GM19351 (cell line): Measurements from ENCODE around the gene LPIN3.
"Not testable (repeated sequence)": the region's sequence is repeated elsewhere in the genome, so short reads cannot be mapped to it uniquely, and the experiment has no call there.

Experiments
- ATAC-seq: cut with Tn5 transposase; IDR thresholded peaks from one replicate; pipeline ENCODE4 v1.9.1; 2021; ENCODE audit warnings: mild to moderate bottlenecking, moderate library complexity; ENCODE audit not compliant: unreplicated experiment

Gene LPIN3, protein sequence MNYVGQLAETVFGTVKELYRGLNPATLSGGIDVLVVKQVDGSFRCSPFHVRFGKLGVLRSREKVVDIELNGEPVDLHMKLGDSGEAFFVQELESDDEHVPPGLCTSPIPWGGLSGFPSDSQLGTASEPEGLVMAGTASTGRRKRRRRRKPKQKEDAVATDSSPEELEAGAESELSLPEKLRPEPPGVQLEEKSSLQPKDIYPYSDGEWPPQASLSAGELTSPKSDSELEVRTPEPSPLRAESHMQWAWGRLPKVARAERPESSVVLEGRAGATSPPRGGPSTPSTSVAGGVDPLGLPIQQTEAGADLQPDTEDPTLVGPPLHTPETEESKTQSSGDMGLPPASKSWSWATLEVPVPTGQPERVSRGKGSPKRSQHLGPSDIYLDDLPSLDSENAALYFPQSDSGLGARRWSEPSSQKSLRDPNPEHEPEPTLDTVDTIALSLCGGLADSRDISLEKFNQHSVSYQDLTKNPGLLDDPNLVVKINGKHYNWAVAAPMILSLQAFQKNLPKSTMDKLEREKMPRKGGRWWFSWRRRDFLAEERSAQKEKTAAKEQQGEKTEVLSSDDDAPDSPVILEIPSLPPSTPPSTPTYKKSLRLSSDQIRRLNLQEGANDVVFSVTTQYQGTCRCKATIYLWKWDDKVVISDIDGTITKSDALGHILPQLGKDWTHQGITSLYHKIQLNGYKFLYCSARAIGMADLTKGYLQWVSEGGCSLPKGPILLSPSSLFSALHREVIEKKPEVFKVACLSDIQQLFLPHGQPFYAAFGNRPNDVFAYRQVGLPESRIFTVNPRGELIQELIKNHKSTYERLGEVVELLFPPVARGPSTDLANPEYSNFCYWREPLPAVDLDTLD

DNA sequence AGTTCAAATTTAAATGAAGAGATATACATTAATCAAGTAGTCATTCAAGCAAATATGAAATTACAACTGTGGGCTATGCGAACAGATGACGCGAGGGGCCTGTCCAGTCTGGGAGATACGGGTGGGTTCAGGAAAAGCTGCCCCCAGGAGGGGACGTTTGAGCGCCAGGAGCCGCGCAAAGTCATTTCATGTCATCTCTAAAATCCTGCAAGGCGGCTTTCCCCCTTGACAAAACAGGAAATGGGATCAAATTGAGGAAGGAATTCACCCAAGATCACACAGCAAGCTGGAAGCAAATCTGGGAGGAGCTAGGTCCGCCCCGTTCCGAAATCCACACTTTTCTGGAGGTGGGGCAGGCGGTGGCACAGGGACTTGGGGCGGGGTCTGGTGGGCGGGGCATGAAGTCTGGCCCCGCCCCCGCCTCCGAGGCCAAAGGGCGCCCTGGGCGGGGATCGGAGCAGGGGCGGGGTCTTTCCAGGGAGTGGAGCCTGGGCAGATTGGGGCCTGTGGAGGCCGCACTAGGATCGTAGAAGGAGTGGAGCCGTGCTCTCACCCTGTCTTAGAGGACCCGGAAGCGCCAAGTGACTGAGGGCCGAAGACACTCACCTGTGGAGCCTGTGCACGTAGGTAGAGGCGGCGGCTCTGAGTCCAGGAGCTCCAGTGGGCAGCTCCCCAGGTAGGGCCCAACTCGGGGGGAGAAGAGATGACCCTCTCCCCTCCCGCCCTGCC is at the start of gene LPIN3:
Gene LPIN3, plus strand, starts transcription at position 495 of the 729 bp plus-strand sequence. CDS start 4,983 bp downstream, outside the sequence.
- peak; percentile 61 for ATAC-seq

DNA sequence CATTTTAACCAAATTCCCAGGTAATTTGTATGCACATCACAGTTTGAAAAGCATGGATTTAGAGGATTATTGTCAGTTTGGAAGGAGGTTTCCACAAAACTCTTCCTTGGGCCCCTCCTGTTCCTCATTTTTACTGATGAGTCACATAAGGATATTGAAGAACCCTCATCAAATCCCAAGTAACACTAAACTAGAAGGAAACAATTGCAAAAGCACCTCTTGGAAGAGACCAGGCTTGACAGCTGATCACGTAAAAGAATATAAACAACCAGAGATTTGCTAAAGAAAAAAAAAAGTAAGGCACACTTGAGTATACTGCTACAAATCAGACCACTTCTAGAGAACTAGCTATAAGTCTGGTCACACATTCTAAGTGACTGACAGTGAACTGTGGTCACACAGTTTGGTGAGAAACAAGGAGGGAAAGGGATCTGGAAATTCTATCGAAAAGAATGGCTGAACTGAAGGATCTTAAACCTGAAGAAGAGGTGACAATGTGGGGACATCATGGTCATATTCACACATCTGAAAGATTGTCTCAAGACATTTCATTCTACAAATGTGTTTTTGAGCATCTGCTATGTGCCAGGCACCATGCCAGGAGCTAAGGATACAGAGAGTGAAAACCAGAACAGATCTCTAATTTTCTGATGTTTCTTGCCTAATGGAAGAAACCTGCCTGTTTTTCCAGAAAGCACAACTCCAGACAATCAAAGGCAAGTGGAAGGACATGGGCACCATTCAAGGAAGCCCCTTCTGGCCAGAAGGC is 47.2 kb upstream of the LPIN3 start:
- ATAC-seq, result no peak

DNA sequence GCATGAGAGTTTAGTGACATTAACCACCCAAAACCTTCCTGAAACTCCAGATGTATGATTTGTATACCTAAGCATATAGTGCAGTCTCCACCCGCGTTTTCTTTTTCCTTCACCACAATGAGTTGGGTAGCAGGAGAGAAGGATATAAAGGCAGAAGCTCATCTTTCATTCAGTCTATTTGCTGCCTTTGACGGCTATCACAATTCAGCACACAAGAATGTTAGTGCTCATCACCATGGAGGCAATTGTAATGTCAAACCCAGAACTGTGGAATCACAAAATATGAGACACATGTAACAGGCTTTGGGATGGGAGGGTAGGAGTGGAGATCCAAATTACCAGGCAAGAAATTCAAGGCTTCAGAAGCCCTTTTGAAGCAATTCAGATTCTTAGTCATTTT is 40.7 kb upstream of the LPIN3 start:
- ATAC-seq, result no peak

DNA sequence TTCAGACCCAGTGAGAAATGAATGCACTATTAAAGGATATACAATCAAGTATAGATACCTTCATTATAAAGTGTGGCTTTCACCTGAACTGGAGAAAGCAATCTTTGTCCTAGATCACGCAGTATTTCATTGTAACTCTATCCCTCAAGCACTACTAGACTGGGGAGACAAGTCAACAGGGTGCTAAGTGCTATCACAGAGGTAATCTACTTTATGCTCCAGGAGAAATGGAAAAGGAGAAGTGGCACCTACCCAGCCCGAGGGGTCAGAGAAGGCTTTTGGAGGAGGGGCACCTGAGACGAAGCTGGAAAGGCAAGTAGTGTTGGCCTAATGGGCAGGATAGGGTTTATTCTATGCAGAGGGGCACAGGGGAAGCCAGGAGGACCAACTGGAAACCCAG is 40.2 kb upstream of the LPIN3 start:
- ATAC-seq, result no peak

DNA sequence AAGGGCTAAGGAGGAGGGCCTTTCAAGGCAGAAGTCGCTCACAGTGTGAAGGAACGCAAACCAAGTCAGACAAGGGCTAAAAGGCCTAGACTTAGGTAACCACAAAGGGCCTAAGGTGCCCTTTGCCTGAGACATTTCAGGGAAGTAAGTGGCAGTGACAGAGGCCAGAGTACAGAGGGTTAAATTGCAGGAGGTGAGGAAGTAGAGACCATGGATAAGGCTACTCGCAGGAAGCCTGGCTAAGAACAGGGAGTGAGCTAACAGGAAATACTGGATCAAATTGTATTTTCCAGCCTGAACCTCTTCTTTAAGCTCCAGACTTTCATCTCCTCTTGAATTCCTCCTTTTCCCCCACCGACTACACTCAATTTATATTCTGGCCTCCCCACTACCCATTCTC is 39.7 kb upstream of the LPIN3 start:
- no peak for ATAC-seq

DNA sequence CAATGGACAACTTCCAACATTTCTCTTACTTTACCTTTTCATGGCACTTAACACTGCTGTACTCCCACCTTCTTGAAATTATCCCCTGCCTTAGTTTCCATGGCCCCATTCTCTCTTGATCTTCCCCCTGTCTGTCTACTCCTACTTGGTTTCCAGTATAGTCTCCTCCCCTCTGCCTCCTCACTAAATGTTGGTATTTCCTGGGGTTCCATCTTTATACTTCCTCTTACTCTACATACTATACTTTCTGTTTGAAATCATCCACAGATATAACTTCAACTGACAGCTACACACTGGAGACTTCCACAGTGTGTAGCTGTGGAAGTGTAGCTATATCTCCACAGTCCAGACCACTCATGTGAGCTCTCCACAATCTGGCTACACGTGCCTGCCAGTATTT is 36.6 kb upstream of the LPIN3 start:
- ATAC-seq, result no peak

DNA sequence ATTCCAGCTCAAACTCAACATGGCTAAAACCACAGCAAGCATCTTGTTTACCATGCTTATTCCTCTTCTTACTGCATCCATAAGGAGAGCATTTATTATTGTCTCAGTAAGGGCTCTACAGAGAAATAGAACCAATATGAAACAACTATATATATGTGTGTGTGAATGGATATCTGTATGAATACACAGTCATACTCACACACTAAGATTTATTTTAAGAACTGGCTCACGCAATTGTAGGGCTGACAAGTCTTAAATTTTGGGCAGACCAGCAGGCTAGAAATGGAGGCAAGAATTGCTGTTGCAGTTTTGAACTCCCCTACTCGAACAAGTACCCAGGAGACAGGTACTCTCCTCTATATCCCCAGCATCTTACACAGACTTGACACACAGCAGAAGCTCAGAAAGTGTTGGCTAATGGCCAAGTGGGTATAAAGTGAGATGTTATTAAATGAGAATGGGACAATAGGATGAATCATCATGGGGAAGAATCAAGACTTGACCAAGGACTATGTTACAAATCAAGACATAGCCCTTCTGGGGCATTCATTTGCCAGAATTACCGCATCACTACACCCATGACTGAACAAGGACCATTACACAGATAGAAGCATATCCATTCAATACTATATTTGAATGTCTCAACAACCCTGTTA is 36.1 kb upstream of the LPIN3 start:
- peak; percentile 32 for ATAC-seq

DNA sequence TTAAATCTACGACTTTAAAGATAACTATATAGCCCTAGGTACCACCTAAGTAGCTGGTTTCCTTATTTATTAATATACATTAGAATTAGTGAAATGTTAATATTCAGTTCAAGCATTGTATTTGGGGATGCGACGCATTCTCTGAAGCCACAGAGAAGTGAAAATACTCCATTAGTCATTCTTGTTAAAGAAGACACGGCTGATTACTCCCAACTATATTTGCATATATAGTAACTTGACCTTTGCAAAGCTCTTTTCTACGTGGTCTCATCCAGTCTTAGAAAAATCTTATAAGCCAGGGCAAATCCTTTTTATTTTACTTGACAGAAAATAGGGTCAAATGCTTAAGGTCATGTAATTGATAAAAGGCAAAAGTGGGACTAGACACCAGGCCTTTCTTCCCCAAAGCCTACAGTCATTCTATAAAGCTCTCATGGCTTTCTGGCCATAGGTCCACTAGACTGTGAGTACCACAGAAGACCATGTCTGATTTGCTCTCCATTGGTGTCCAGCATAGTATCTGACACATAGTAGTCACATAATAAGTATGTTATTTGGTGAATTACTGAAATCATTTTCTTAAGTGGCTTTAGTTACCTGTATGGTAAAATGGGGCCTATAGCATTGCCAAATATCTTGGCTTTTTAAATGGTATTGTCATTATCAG is 34.4 kb upstream of the LPIN3 start:
- ATAC-seq, result peak; percentile 86

DNA sequence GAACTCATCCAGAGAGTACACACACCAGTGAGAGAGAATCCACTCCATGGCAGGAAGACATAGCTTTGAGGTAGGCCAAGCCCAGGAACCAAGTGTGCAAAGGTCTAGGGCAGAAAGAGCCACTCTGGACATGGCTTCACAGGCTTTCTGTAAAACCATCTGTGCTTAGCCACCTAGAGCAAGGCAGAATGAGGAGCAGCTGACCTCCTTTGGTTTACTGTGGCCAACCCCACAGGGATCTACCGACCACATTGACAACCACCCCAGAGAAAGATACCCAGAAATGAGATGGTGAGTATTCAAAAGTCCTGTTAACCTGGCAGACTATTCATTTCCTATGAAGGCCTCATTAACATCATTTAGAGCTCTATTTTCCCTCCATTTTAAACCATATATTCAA is 33.6 kb upstream of the LPIN3 start:
- ATAC-seq, result no peak

DNA sequence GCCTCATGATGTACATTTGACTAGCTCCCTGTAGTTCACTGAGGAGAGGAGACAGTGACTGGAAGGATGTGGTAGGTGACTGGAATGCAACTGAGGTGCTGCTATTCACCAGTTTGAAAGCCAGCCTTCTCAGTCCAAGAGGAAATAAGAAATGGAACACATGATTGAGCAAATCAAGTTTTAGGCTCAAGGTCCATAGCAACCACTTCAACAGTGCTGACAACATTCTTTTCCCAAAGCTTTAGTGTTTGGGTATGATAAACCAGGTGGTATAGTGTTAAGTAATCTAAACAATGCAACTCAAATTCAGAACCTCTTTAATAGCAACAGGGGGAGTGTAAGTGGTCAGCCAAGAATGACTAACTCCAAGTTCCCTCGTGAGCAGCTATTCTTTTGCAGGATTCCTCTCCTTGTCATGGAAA is 32.3 kb upstream of the LPIN3 start:
- no peak for ATAC-seq

DNA sequence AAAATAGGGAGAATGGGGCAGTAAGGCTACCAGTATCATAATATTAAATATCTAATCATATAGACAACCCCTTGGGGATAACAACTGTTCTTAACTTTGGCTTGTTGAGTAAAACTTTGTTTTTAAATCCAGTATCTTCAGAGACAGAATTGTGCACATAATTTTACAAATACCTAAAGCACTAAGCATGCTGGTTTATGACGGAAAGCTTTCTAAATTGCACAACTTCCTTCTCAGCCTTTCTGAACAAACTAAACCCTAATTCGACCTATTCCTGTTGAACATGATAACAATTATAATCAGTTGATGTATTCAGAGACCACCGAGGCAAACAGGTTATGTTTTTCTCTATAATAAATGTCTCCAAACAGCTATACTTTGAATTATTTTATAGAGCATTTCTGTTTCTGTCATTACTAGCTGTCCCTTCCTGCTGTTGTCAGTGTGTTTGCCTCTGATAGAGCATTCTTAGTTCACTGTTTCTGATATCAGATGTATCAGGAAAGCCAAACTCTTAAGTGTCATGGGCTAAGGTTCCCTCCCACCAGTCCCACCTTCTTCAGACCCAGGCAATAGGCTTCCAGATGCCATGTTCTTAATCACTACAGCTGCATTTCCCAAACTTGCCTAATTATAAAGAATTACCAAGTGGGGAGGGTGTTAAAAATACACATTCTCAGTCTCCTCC is 31.8 kb upstream of the LPIN3 start:
- no peak for ATAC-seq

DNA sequence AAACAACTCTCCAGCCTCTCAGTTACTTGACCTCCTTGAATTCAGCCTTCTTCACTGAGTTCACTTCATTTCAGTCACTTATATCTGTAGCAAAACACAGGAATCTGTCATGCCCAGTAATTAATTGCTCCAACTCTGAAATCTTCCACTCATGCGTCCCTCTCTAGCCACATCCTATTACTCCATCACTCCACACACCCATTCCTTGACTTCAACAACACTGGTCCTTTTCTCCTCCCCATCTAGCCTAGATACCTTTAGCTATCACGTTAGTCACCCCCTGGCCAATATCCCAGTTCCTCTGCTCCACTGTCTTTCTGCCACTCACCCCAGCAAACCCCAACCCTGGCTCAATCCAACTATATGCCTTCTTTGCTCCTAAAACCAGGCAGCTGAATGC is 30.8 kb upstream of the LPIN3 start:
- no peak for ATAC-seq

DNA sequence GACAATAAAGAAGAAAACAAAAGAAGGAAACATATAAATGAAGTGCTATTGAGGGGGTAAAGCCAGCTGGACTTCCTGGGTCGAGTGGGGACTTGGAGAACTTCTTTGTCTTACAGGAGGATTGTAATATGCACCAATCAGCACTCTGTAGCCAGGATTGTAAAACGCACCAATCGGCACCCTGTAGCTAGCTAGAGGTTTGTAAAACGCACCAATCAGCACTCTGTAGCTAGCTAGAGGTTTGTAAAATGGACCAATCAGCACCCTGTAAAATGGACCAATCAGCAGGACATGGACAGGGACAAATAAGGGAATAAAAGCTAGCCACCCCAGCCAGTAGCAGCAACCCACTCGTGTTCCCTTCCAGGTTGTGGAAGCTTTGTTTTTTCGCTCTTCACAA is 28.6 kb upstream of the LPIN3 start:
- not testable (repeated sequence) for ATAC-seq

DNA sequence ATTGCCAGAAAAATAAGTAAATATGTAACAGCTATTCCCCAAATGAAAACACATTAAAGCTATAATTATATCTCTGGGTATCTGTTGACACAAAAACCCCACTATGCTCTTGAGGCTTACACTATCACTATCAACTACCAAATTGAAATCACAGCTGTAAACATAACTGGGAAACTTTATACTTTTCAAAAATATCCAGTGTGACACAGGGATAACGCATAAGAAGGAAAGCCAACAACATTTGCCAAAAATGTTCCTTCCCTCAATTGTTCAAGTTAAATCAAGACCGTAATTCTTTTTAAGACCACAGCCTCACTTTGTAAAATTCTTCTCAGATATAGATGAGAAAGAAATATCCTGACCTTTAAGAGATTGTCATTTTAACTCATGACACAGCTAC is 26.2 kb upstream of the LPIN3 start:
- no peak for ATAC-seq

DNA sequence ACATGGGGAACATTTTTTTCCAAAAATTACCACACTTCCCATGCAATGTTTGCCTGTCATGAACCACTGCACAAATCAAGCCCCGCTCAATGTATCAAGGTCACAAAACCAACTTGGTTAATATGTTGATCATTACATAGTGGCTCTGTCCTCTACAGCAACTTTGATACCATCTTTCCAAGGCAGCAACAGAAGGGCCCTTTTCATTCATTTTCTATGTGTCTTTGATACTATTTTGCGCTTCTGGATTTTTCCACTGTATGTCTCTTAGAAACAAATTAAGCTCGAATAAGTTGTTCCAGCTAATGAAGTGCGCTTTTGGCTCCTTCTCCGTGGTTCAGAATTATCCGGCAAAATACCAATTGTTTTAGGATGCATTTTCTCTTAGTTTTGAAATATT is 24.6 kb upstream of the LPIN3 start:
- ATAC-seq, result no peak

DNA sequence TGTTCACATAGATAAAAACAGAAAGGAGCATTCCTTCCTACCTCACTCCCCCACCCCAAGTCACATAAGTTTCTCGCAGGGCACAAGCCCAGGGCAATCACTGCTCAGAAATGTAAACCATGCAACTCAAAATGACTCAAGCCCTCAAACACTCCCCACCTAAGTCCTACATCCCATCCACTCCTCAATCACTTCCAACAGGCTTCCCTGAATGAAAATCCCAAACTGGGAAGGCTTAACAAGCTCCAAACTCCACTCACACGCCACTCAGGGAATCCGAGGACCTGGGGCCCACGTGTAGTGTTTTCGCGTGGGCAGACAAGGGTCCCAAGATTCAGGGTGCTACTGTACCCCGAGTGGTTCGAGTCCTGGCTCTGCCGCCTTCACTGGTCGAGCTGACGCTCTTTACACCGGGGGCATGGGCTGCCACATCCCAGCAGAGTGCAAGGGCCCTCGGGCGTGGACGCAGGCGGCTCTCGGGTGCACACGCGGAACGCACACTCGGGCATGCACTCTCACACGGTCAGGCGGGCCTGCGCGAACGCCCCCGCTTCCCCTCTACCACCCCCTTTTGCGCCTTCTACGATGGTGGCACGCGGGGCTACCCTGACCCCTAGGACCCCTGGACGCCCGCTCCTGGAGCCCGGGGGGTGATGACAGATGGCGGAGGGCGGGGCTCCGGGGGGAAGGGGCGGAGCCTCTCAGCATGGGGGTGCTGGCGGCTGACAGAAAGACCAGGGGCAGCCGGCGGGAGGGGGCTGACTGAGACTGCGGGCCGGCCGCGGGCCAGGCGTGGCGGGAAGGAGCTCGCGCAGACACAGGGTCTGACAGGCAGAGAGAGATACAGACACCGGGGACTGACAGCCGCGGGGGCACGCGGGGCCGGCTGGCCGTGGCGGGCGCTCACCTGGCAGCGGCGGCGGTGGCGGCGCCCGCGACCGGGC is 23.7 kb upstream of the LPIN3 start:
- peak; percentile 62 for ATAC-seq

DNA sequence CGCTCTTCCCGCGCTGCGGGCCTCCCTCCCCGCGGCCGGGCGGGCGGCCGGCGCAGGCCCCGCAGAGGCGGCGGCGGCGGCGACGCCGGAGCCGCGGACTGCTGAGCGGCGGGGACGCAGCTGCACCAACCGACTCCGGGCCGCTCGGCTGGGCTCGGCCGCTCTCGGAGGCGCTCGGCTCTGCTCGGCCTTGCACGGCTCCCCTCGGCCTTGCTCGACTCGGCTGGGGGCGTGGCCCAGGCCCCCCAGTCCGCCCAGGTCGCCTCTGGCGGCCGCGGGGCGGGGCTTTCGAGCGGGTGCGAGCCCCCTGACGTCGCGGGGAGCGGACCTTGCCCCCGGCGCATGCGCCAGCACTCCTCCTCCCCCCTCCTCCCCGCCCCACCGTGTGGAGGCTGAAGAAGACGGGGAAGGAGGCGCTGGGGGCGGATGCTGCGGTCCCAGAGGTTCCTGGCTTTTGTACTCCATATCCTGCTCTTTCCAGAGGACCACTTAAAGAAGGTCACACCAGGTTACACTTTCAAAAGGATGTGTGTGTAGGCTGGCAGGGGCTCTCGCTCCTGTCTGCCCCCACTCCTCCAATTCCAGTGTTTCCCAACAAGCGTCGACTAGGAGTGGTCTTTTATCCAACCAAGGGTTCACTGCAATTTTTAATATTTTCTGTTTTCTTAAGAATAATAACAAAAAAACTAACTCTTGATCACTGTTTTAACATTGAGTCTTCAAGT is 22.9 kb upstream of the LPIN3 start, which contains the start of gene ZHX3:
Gene ZHX3, minus strand, starts transcription at position 186 of the 725 bp plus-strand sequence. CDS start 112,815 bp downstream, outside the sequence.
- peak; percentile 96 for ATAC-seq
